ENCODE measurements around the gene DQX1.

The DQX1 gene

GRCh38 chr2:74532222-74532621, 6.2 kb upstream of the DQX1 start:
- peaks cover 12% of the 10 kb centered on the region; the same call in 1 of the 2 replicates for H3K36me3 ChIP-seq (ENCODE audit: control insufficient read depth, insufficient read depth, low read length)
- H3K4me3 ChIP-seq (ENCODE audit: low read length): no peak overlapping the region
- H3K4me1 ChIP-seq (ENCODE audit: control insufficient read depth, insufficient read depth, low read length): peaks cover 3% of the 10 kb centered on the region
- H3K27ac ChIP-seq (ENCODE audit: low read length): no peak overlapping the region
- H3K9me3 ChIP-seq (ENCODE audit: control insufficient read depth, insufficient read depth, low read length): no peaks in the 10 kb centered on the region
- DNase-seq (ENCODE audit: low read depth, low spot score): no peak
- H3K27me3 ChIP-seq (ENCODE audit: control insufficient read depth, insufficient read depth, low read length): no peaks in the 10 kb centered on the region

DNA sequence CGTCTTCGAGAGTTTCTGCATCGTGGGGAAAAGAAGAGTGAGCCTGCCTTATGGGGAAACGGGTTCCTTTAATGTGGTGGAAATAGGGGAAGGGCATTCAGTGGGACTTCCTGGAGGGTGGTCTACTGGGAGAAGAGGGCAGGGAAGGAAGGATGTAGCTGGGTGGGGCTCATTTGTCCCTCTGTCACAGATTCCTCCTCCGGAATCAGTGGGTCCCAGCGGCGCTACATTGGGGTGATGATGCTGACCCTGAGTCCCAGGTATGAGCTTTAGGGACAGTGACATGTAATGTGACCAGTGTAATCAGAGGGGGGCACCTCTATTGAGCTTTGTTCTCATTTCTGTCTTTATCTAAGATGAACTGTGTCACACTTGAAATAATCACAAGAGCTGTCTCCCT, 5.6 kb upstream of the DQX1 start:
- Histone ChIP-seq H3K4me3 (ENCODE audit: low read length) (no peak overlapping the region), H3K27ac (ENCODE audit: low read length) (no peak overlapping the region), H3K4me1 (ENCODE audit: control insufficient read depth, insufficient read depth, low read length) (peaks cover 3% of the 10 kb centered on the region), H3K9me3 (ENCODE audit: control insufficient read depth, insufficient read depth, low read length) (no peaks in the 10 kb centered on the region), H3K36me3 (ENCODE audit: control insufficient read depth, insufficient read depth, low read length) (peaks cover 15% of the 10 kb centered on the region; the same call in 1 of the 2 replicates), H3K27me3 (ENCODE audit: control insufficient read depth, insufficient read depth, low read length) (no peaks in the 10 kb centered on the region)
- no peak for DNase-seq (ENCODE audit: low read depth, low spot score)
- no CpG with 5 or more reads among the region's 7 CpGs for WGBS (ENCODE audit: insufficient coverage, insufficient read length)

- Histone ChIP-seq H3K27ac (ENCODE audit: low read length) (no peak overlapping the region), H3K27me3 (ENCODE audit: control insufficient read depth, insufficient read depth, low read length) (no peaks in the 10 kb centered on the region), H3K4me1 (ENCODE audit: control insufficient read depth, insufficient read depth, low read length) (peaks cover 3% of the 10 kb centered on the region), H3K4me3 (ENCODE audit: low read length) (peak overlapping the region; percentile 99; the same call in 1 of the 2 replicates), H3K9me3 (ENCODE audit: control insufficient read depth, insufficient read depth, low read length) (no peaks in the 10 kb centered on the region), H3K36me3 (ENCODE audit: control insufficient read depth, insufficient read depth, low read length) (peaks cover 18% of the 10 kb centered on the region; the same call in 1 of the 2 replicates)
- WGBS (ENCODE audit: insufficient coverage, insufficient read length): no CpG with 5 or more reads among the region's 54 CpGs
- DNase-seq (ENCODE audit: low read depth, low spot score): no peak
These were observed 4.5 kb upstream of the DQX1 start for GRCh38 chr2:74530239-74531187.

DNA sequence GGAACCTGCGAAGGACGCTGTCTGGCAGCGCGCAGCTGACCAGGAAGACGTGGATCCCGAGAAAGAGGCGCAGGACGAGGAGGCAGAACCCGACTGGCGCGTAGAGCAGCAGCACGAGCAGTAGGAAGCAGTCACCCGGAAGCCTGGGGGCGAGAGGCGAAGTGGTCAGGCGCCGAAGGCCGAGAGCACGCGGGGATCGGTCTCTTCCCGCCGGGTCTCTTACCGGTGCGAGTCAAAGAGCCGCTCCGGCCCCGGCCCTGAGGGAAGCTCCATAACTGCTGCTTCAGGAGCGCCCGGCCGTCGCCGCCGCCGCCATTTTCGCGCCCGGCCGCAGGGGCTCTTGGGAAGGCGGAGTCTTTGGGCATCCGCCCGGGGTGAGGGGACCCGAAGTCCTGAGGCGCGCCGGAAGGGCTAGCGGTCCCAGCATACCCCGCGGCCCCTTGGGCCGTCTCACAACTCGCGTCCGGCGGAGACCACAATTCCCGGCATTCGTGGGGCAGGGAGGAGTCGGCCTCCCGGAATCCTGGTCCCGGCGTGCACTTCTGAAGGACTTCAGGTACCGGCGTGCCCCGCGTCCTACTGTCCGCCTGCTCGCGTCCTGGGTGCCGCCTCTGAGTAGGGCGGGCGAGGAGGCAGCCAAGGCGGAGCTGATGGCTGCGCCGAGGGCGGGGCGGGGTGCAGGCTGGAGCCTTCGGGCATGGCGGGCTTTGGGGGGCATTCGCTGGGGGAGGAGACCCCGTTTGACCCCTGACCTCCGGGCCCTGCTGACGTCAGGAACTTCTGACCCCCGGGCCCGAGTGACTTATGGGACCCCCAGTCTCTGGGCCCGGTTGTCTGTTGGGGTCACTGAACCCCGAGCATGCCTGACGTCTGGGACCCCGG, 3.6 kb upstream of the DQX1 start, which contains the start of the genes AUP1 and HTRA2:
AUP1 (minus strand) TSS at position 350 of the 882 bp plus-strand sequence; CDS start at position 273, 77 bp downstream.
HTRA2 (plus strand) TSS at position 577 of the 882 bp plus-strand sequence; CDS start at position 651, 74 bp downstream.
- Histone ChIP-seq H3K27ac (ENCODE audit: low read length) (no peak within 1 kb of the TSS), H3K4me3 (ENCODE audit: low read length) (peak within 1 kb of the TSS; percentile 99), H3K9me3 (ENCODE audit: control insufficient read depth, insufficient read depth, low read length) (no peaks in the 10 kb centered on the region), H3K27me3 (ENCODE audit: control insufficient read depth, insufficient read depth, low read length) (no peaks in the 10 kb centered on the region), H3K36me3 (ENCODE audit: control insufficient read depth, insufficient read depth, low read length) (peaks cover 16% of the 10 kb centered on the region; the same call in 1 of the 2 replicates), H3K4me1 (ENCODE audit: control insufficient read depth, insufficient read depth, low read length) (peaks cover 3% of the 10 kb centered on the region)
- peak; percentile 97 for DNase-seq (ENCODE audit: low read depth, low spot score)
- WGBS (ENCODE audit: insufficient coverage, insufficient read length): no CpG with 5 or more reads among the region's 87 CpGs

- Histone ChIP-seq H3K36me3 (ENCODE audit: control insufficient read depth, insufficient read depth, low read length) (peaks cover 16% of the 10 kb centered on the region; the same call in 1 of the 2 replicates), H3K27ac (ENCODE audit: low read length) (no peak overlapping the region)
These were observed 2.7 kb upstream of the DQX1 start for GRCh38 chr2:74528600-74529356.

GRCh38 chr2:74527741-74528140, 1.7 kb upstream of the DQX1 start:
- no peak overlapping the region for H3K27ac ChIP-seq (ENCODE audit: low read length)
- WGBS (ENCODE audit: insufficient coverage, insufficient read length): no CpG with 5 or more reads among the region's 9 CpGs
- no peak overlapping the region for H3K4me3 ChIP-seq (ENCODE audit: low read length)
- H3K9me3 ChIP-seq (ENCODE audit: control insufficient read depth, insufficient read depth, low read length): no peaks in the 10 kb centered on the region
- H3K27me3 ChIP-seq (ENCODE audit: control insufficient read depth, insufficient read depth, low read length): no peaks in the 10 kb centered on the region
- H3K4me1 ChIP-seq (ENCODE audit: control insufficient read depth, insufficient read depth, low read length): peaks cover 3% of the 10 kb centered on the region
- no peak for DNase-seq (ENCODE audit: low read depth, low spot score)
- peaks cover 14% of the 10 kb centered on the region; the same call in 1 of the 2 replicates for H3K36me3 ChIP-seq (ENCODE audit: control insufficient read depth, insufficient read depth, low read length)

More at GRCh38 chr2:74528600-74529356, 2.7 kb upstream of the DQX1 start:
- Histone ChIP-seq H3K27me3 (ENCODE audit: control insufficient read depth, insufficient read depth, low read length) (no peaks in the 10 kb centered on the region), H3K4me1 (ENCODE audit: control insufficient read depth, insufficient read depth, low read length) (peaks cover 3% of the 10 kb centered on the region), H3K4me3 (ENCODE audit: low read length) (peak overlapping the region; percentile 99), H3K9me3 (ENCODE audit: control insufficient read depth, insufficient read depth, low read length) (no peaks in the 10 kb centered on the region)
- WGBS (ENCODE audit: insufficient coverage, insufficient read length): no CpG with 5 or more reads among the region's 29 CpGs
- no peak for DNase-seq (ENCODE audit: low read depth, low spot score)

DNA sequence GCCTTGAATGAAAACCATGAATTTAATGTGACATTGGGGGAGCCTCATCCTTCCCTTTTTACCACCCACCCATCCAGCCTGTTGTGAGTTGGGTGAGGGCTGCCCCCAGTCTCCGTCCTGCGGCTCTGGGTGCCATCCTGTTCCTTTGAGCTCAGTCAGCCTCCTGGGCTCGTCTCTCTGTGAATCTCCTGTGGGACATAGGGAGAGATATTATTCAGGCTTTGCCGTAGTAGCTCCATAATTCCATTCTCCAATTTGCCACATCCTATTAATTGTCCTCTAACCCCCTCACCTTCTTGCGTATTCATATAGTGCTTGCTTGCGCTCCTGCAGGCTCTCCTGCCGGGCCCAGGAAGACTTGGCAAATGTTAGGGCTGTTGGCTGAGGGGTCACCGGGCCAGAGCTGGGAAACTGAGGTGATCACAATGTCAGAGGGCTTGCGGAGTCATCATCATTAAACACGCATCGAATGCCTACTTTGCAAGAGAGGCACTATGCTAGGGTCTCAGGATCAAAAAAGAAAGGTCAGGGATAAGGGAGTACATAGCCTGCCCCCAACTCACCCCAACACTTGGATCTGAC, 709 bp upstream of the DQX1 start:
- DNase-seq (ENCODE audit: low read depth, low spot score): no peak
- peaks cover 10% of the 10 kb centered on the region; the same call in 1 of the 2 replicates for H3K36me3 ChIP-seq (ENCODE audit: control insufficient read depth, insufficient read depth, low read length)
- no CpG with 5 or more reads among the region's 11 CpGs for WGBS (ENCODE audit: insufficient coverage, insufficient read length)
- 0 out of 2 replicates have a peak, but pooled peaks cover 3% of the 10 kb centered on the region for H3K27me3 ChIP-seq (ENCODE audit: control insufficient read depth, insufficient read depth, low read length)
- no peak overlapping the region for H3K4me3 ChIP-seq (ENCODE audit: low read length)
- no peak overlapping the region for H3K27ac ChIP-seq (ENCODE audit: low read length)
- H3K4me1 ChIP-seq (ENCODE audit: control insufficient read depth, insufficient read depth, low read length): peaks cover 3% of the 10 kb centered on the region
- H3K9me3 ChIP-seq (ENCODE audit: control insufficient read depth, insufficient read depth, low read length): no peaks in the 10 kb centered on the region

GRCh38 chr2:74524955-74525716, 895 bp downstream of the DQX1 start:
- no CpG with 5 or more reads among the region's 10 CpGs for WGBS (ENCODE audit: insufficient coverage, insufficient read length)
- Histone ChIP-seq H3K27ac (ENCODE audit: low read length) (no peak overlapping the region), H3K27me3 (ENCODE audit: control insufficient read depth, insufficient read depth, low read length) (0 out of 2 replicates have a peak, but pooled peaks cover 3% of the 10 kb centered on the region), H3K4me1 (ENCODE audit: control insufficient read depth, insufficient read depth, low read length) (no peaks in the 10 kb centered on the region), H3K9me3 (ENCODE audit: control insufficient read depth, insufficient read depth, low read length) (no peaks in the 10 kb centered on the region), H3K36me3 (ENCODE audit: control insufficient read depth, insufficient read depth, low read length) (peaks cover 10% of the 10 kb centered on the region; the same call in 1 of the 2 replicates), H3K4me3 (ENCODE audit: low read length) (no peak overlapping the region)
- no peak for DNase-seq (ENCODE audit: low read depth, low spot score)

DNA sequence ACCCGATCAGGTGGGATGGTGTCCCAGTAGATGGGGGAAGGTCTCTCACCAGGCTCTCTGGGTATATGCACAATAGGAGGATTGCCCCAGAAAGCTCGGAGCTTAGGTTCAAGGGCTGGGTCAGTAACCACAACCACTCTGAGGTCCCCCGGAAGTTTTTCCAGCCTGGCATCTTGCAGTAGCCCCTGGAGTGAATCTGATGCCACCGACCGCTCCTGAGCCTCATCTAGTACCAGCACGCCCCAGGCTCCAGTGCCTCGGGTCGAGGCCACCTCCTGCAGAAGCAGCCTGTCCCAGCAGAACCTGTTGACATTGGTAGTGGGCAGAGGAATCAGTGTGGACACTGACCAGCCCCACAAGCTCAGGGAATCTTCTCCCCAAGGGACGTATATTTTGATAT, 2.0 kb downstream of the DQX1 start:
- no peak overlapping the region for H3K27ac ChIP-seq (ENCODE audit: low read length)
- WGBS (ENCODE audit: insufficient coverage, insufficient read length): no CpG with 5 or more reads among the region's 9 CpGs
- DNase-seq (ENCODE audit: low read depth, low spot score): no peak
- H3K4me3 ChIP-seq (ENCODE audit: low read length): no peak overlapping the region
- peaks cover 10% of the 10 kb centered on the region; the same call in 1 of the 2 replicates for H3K36me3 ChIP-seq (ENCODE audit: control insufficient read depth, insufficient read depth, low read length)
- H3K4me1 ChIP-seq (ENCODE audit: control insufficient read depth, insufficient read depth, low read length): no peaks in the 10 kb centered on the region
- peaks cover 4% of the 10 kb centered on the region; the same call in 1 of the 2 replicates for H3K27me3 ChIP-seq (ENCODE audit: control insufficient read depth, insufficient read depth, low read length)
- no peaks in the 10 kb centered on the region for H3K9me3 ChIP-seq (ENCODE audit: control insufficient read depth, insufficient read depth, low read length)
